ENCODE measurements around the gene HLTF. TPM values are rescaled to one million over a fixed set of nuclear protein-coding genes. Genes with fewer than 3 reads are reported as not detected.

HLTF gene
- total and polyA plus RNA-seq, 2 of the 13 experiments (the other 11 are each of a cell fraction or from before 2014, with no cell fraction given), result 12.0 to 22.9 TPM

GRCh38 chr3:149018247-149018646 lies 68.1 kb downstream of the HLTF start (continued):
- TF ChIP-seq FOXP4 (CRISPR knock-in tag; IDR thresholded peaks at IDR 0.05) (0 out of 2 replicates have a peak, but pooled peaks have one; percentile 20), FOSL2 (CRISPR knock-in tag; IDR thresholded peaks at IDR 0.05) (peak; percentile 43; the same call in 1 of the 2 replicates), SRY (CRISPR knock-in tag; IDR thresholded peaks at IDR 0.05) (no peak), ZMYM4 (CRISPR knock-in tag; IDR thresholded peaks at IDR 0.05) (no peak), FOXP1 (IDR thresholded peaks at IDR 0.05) (no peak), FOXP1 (CRISPR knock-in tag; IDR thresholded peaks at IDR 0.05) (peak; percentile 44; the same call in 1 of the 2 replicates), MTF2 (CRISPR knock-in tag; IDR thresholded peaks at IDR 0.05; ENCODE audit: borderline replicate concordance) (no peak), ZNF337 (CRISPR knock-in tag; IDR thresholded peaks at IDR 0.05; ENCODE audit: borderline replicate concordance, low read depth) (no peak), SOX6 (IDR thresholded peaks at IDR 0.05) (no peak), SOX6 (CRISPR knock-in tag; IDR thresholded peaks at IDR 0.05) (peak; percentile 39; the same call in 1 of the 2 replicates), ZNF180 (CRISPR knock-in tag; IDR thresholded peaks at IDR 0.05; ENCODE audit: borderline replicate concordance, low read depth) (no peak), CEBPB (IDR thresholded peaks at IDR 0.05; ENCODE audit: borderline replicate concordance, low read depth, low read length) (peak; percentile 15; the same call in 1 of the 2 replicates), ZNF431 (CRISPR knock-in tag; IDR thresholded peaks at IDR 0.05; ENCODE audit: borderline replicate concordance, low read depth) (no peak), FOXO1 (CRISPR knock-in tag; IDR thresholded peaks at IDR 0.05) (no peak), HDAC2 (CRISPR knock-in tag; IDR thresholded peaks at IDR 0.05) (0 out of 2 replicates have a peak, but pooled peaks have one; percentile 16), CEBPG (CRISPR knock-in tag; IDR thresholded peaks at IDR 0.05) (peak; percentile 53), DNMT3B (CRISPR knock-in tag; conservative IDR thresholded peaks at IDR 0.05) (no peak), ESRRA (CRISPR knock-in tag; IDR thresholded peaks at IDR 0.05; ENCODE audit: low read depth) (no peak), GATAD2A (CRISPR knock-in tag; IDR thresholded peaks at IDR 0.05) (peak; percentile 73), ZFYVE20 (CRISPR knock-in tag; IDR thresholded peaks at IDR 0.05; ENCODE audit: borderline replicate concordance, low read depth) (no peak), HNF4A (CRISPR knock-in tag; IDR thresholded peaks at IDR 0.05) (peak; percentile 41), DRAP1 (CRISPR knock-in tag; IDR thresholded peaks at IDR 0.05) (peak; percentile 13; the same call in 1 of the 2 replicates), HNF4G (IDR thresholded peaks at IDR 0.05; ENCODE audit: borderline replicate concordance, low read depth, low read length) (peak; percentile 24; the same call in 1 of the 2 replicates), HNF4G (CRISPR knock-in tag; IDR thresholded peaks at IDR 0.05; ENCODE audit: borderline replicate concordance, low read depth) (no peak), FOXA1 (IDR thresholded peaks at IDR 0.05) (no peak), FOXA1 (CRISPR knock-in tag; IDR thresholded peaks at IDR 0.05) (peak; percentile 77)
- TF ChIP-seq, protein P1, sequence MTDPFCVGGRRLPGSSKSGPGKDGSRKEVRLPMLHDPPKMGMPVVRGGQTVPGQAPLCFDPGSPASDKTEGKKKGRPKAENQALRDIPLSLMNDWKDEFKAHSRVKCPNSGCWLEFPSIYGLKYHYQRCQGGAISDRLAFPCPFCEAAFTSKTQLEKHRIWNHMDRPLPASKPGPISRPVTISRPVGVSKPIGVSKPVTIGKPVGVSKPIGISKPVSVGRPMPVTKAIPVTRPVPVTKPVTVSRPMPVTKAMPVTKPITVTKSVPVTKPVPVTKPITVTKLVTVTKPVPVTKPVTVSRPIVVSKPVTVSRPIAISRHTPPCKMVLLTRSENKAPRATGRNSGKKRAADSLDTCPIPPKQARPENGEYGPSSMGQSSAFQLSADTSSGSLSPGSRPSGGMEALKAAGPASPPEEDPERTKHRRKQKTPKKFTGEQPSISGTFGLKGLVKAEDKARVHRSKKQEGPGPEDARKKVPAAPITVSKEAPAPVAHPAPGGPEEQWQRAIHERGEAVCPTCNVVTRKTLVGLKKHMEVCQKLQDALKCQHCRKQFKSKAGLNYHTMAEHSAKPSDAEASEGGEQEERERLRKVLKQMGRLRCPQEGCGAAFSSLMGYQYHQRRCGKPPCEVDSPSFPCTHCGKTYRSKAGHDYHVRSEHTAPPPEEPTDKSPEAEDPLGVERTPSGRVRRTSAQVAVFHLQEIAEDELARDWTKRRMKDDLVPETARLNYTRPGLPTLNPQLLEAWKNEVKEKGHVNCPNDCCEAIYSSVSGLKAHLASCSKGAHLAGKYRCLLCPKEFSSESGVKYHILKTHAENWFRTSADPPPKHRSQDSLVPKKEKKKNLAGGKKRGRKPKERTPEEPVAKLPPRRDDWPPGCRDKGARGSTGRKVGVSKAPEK (CRISPR knock-in tag; IDR thresholded peaks at IDR 0.05; ENCODE audit: borderline replicate concordance), result no peak
- TF ChIP-seq, protein P2, sequence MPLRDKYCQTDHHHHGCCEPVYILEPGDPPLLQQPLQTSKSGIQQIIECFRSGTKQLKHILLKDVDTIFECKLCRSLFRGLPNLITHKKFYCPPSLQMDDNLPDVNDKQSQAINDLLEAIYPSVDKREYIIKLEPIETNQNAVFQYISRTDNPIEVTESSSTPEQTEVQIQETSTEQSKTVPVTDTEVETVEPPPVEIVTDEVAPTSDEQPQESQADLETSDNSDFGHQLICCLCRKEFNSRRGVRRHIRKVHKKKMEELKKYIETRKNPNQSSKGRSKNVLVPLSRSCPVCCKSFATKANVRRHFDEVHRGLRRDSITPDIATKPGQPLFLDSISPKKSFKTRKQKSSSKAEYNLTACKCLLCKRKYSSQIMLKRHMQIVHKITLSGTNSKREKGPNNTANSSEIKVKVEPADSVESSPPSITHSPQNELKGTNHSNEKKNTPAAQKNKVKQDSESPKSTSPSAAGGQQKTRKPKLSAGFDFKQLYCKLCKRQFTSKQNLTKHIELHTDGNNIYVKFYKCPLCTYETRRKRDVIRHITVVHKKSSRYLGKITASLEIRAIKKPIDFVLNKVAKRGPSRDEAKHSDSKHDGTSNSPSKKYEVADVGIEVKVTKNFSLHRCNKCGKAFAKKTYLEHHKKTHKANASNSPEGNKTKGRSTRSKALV (CRISPR knock-in tag; IDR thresholded peaks at IDR 0.05), result no peak
